Panc1 (cell line): ENCODE measurements around the gene PCDHB9. TPM values are rescaled to one million over a fixed set of nuclear protein-coding genes. Genes with fewer than 3 reads are reported as not detected.

Source experiments
- ATAC-seq: fragments of 200-7000 bp; cut with Tn5 transposase; 2 replicates; pipeline ENCODE4 v1.9.1; 2020; ENCODE audit warnings: mild to moderate bottlenecking, moderate library complexity
- BruUV-seq: library from RNA; stranded (reverse); fragments of 400-500 nt; replicated peaks from 2 replicates; lab custom pipeline; 2021; lab: Mats Ljungman, UMichigan
- CTCF ChIA-PET: fragments of 300-600 bp; sonication (Branson Sonifier 250); formaldehyde crosslinking; loops from one replicate; lab custom pipeline; 2022; ENCODE audit warnings: antibody characterized with exemption; lab: Charles Lee
- POLR2A ChIA-PET: fragments of 300-600 bp; sonication (Branson Sonifier 250); formaldehyde crosslinking; loops from one replicate; lab custom pipeline; 2022; ENCODE audit warnings: antibody characterized with exemption; lab: Charles Lee
- DNase-seq: peaks from one replicate; pipeline ENCODE4 v3.0.0-alpha.2; 2010; ENCODE audit warnings: low read depth, low spot score
- H3K27ac ChIP-seq: 2 replicates; pipeline ENCODE4 v1.5.1; 2011; ENCODE audit warnings: mild to moderate bottlenecking, low read length, inconsistent platforms
- H3K27me3 ChIP-seq: fragments of 200-500 bp; sonication (Bioruptor generic); 2 replicates; pipeline ENCODE4 v1.6.0; 2014; ENCODE audit warnings: low read length, inconsistent platforms; ENCODE audit not compliant: control insufficient read depth, insufficient read depth
- H3K36me3 ChIP-seq: fragments of 200-500 bp; sonication (Bioruptor generic); 2 replicates; pipeline ENCODE4 v1.5.1; 2014; ENCODE audit warnings: inconsistent platforms, mild to moderate bottlenecking, low read length, moderate library complexity; ENCODE audit not compliant: control insufficient read depth, insufficient read depth
- H3K4me1 ChIP-seq: 2 replicates; pipeline ENCODE4 v1.5.1; 2011; ENCODE audit warnings: inconsistent platforms, mild to moderate bottlenecking, low read length, moderate library complexity; ENCODE audit not compliant: control insufficient read depth, insufficient read depth
- H3K4me3 ChIP-seq, 2 experiments: 2 replicates each; pipeline ENCODE4 v1.5.1; 2011 to 2012; ENCODE audit warnings: low read depth in 2 of 2, low read length in 2 of 2, mild to moderate bottlenecking in 2 of 2, inconsistent platforms in 1 of 2, moderate library complexity in 1 of 2
- H3K9me3 ChIP-seq: fragments of 200-500 bp; sonication (Bioruptor generic); 2 replicates; pipeline ENCODE4 v1.5.1; 2014; ENCODE audit warnings: low read depth, mild to moderate bottlenecking, inconsistent platforms, low read length, moderate library complexity; ENCODE audit not compliant: control insufficient read depth, insufficient read depth
- POLR2AphosphoS5 ChIP-seq: IDR thresholded peaks from 2 replicates; pipeline ENCODE4 v1.6.1; 2012; ENCODE audit warnings: mild to moderate bottlenecking, low read depth, low read length, moderate library complexity
- SIN3A ChIP-seq: IDR thresholded peaks from 2 replicates; pipeline ENCODE4 v1.6.1; 2012; ENCODE audit warnings: low read depth, mild to moderate bottlenecking, low read length, moderate library complexity, borderline replicate concordance; ENCODE audit not compliant: insufficient read depth
- TCF7L2 ChIP-seq: IDR thresholded peaks from 2 replicates; pipeline ENCODE4 v1.6.1; 2011; ENCODE audit warnings: mild to moderate bottlenecking, low read depth, low read length, inconsistent platforms
- in situ Hi-C: cut with HindIII; loops from 2 replicates; pipeline ENCODE4 v1.10.0; 2016; ENCODE audit warnings: low sequenced_read_pairs, low pct_unique_long_range_greater_than_20kb
- intact Hi-C: fragments of 100-400 bp; cut with micrococcal nuclease; formaldehyde crosslinking; loops from one replicate; pipeline ENCODE4 v1.10.0; 2022; ENCODE audit not compliant: unreplicated experiment
- total RNA-seq: library from RNA; stranded (reverse); gene quantifications from one replicate; pipeline ENCODE4 v1.2.1, GENCODE V29; 2021; ENCODE audit not compliant: unreplicated experiment
- TF ChIP-seq, protein P1 (sequence below): fragments of 450-650 bp; IDR thresholded peaks from 2 replicates; pipeline ENCODE4 v1.5.1; 2017; ENCODE audit warnings: mild to moderate bottlenecking
- TF ChIP-seq, protein P2 (sequence below), 2 experiments: IDR thresholded peaks; 2 replicates each; pipeline ENCODE4 v1.6.1; 2011 to 2012; ENCODE audit warnings: low read depth in 2 of 2, control low read depth in 1 of 2, low read length in 1 of 2, mild to moderate bottlenecking in 1 of 2, moderate library complexity in 1 of 2; ENCODE audit not compliant: insufficient read depth in 1 of 2

PCDHB9 gene
- total RNA-seq, 1 experiment from 2014 or later: 1.8 TPM

DNA sequence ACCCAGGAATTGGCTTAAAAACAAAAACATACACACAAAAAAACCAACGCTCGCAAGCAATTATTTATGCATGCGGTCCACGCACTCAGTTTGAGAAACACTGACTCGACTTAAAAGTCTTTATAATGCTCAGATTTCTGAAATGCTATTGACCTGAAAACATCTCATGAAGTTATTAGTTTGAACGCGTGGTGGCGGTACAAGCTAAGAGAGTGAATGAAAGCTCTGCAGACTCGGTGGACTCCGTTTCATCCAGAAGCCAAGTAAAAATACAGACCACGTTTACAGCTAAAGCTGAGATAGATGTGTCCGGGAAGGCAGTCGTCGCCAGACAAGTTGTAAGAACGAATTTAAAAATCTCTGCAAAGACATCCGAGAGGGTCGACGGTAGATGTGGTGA is 37.1 kb upstream of the PCDHB9 start, which contains the start of gene PCDHB6:
Gene PCDHB6 (plus strand): TSS at position 246 of the 400 bp plus-strand sequence. CDS start 201 bp downstream, outside the sequence.
- no peaks in the 10 kb centered on the region for H3K9me3 ChIP-seq
- H3K4me3 ChIP-seq: peak within 1 kb of the TSS; percentile 39 to 45
- POLR2A ChIA-PET: no interaction called here
- ATAC-seq (peak; percentile 87), DNase-seq (no peak)
- CTCF ChIA-PET: no interaction called here
- no peak within 1 kb of the TSS for H3K27ac ChIP-seq
- BruUV-seq: no TSS peak
- TF ChIP-seq TCF7L2: no peak
- TF ChIP-seq, protein P1, sequence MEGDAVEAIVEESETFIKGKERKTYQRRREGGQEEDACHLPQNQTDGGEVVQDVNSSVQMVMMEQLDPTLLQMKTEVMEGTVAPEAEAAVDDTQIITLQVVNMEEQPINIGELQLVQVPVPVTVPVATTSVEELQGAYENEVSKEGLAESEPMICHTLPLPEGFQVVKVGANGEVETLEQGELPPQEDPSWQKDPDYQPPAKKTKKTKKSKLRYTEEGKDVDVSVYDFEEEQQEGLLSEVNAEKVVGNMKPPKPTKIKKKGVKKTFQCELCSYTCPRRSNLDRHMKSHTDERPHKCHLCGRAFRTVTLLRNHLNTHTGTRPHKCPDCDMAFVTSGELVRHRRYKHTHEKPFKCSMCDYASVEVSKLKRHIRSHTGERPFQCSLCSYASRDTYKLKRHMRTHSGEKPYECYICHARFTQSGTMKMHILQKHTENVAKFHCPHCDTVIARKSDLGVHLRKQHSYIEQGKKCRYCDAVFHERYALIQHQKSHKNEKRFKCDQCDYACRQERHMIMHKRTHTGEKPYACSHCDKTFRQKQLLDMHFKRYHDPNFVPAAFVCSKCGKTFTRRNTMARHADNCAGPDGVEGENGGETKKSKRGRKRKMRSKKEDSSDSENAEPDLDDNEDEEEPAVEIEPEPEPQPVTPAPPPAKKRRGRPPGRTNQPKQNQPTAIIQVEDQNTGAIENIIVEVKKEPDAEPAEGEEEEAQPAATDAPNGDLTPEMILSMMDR: peak; percentile 69
- TF ChIP-seq POLR2AphosphoS5: no peak
- TF ChIP-seq SIN3A: no peak
- TF ChIP-seq, protein P2, sequence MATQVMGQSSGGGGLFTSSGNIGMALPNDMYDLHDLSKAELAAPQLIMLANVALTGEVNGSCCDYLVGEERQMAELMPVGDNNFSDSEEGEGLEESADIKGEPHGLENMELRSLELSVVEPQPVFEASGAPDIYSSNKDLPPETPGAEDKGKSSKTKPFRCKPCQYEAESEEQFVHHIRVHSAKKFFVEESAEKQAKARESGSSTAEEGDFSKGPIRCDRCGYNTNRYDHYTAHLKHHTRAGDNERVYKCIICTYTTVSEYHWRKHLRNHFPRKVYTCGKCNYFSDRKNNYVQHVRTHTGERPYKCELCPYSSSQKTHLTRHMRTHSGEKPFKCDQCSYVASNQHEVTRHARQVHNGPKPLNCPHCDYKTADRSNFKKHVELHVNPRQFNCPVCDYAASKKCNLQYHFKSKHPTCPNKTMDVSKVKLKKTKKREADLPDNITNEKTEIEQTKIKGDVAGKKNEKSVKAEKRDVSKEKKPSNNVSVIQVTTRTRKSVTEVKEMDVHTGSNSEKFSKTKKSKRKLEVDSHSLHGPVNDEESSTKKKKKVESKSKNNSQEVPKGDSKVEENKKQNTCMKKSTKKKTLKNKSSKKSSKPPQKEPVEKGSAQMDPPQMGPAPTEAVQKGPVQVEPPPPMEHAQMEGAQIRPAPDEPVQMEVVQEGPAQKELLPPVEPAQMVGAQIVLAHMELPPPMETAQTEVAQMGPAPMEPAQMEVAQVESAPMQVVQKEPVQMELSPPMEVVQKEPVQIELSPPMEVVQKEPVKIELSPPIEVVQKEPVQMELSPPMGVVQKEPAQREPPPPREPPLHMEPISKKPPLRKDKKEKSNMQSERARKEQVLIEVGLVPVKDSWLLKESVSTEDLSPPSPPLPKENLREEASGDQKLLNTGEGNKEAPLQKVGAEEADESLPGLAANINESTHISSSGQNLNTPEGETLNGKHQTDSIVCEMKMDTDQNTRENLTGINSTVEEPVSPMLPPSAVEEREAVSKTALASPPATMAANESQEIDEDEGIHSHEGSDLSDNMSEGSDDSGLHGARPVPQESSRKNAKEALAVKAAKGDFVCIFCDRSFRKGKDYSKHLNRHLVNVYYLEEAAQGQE (IDR thresholded peaks at IDR 0.05; ENCODE audit: insufficient read depth in 1 of 2, low read depth in 2 of 2, low read length in 1 of 2): no peak
- H3K4me1 ChIP-seq: no peaks in the 10 kb centered on the region
- H3K27me3 ChIP-seq: no peaks in the 10 kb centered on the region
- H3K36me3 ChIP-seq: no peaks in the 10 kb centered on the region
- in situ Hi-C loops: no loop called here
- intact Hi-C loops: no loop called here

DNA sequence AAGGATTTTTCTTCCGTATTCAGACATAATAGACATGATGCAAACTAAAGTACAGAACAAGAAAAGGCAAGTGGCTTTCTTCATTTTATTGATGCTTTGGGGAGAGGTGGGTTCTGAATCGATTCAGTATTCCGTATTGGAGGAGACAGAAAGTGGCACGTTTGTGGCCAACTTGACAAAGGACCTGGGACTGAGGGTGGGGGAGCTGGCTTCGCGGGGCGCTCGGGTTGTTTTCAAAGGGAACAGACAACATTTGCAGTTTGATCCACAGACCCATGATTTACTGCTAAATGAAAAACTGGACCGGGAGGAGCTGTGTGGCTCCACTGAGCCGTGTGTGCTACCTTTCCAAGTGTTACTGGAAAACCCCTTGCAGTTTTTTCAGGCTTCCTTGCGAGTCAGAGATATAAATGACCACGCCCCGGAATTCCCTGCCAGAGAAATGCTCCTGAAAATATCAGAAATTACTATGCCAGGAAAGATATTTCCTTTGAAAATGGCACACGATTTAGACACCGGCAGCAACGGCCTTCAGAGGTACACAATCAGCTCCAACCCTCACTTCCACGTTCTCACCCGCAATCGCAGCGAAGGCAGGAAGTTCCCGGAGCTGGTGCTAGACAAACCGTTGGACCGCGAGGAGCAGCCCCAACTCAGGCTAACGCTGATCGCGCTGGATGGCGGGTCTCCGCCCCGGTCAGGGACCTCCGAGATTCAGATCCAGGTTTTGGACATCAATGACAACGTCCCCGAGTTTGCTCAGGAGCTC is 36.6 kb upstream of the PCDHB9 start:
- ChIA-PET POLR2A (no interaction called here), CTCF (interaction anchor here (0.6 kb wide), 1 partner anchor 55 kb away, joined by 3 read pairs; no protein-coding TSS in a partner anchor)
- ATAC-seq (0 out of 2 replicates have a peak, but pooled peaks have one; percentile 66), DNase-seq (no peak)
- BruUV-seq: no TSS peak
- H3K27ac ChIP-seq: no peak overlapping the region
- peak overlapping the region; percentile 39 to 45 for H3K4me3 ChIP-seq
- intact Hi-C loops (no loop called here), in situ Hi-C loops (no loop called here)
- no peak for TF ChIP-seq SIN3A
- TF ChIP-seq, protein P1: no peak; the same call in 1 of the 2 replicates
- H3K27me3 ChIP-seq: no peaks in the 10 kb centered on the region
- no peaks in the 10 kb centered on the region for H3K9me3 ChIP-seq
- H3K36me3 ChIP-seq: no peaks in the 10 kb centered on the region
- peaks cover under 1% of the 10 kb centered on the region; the same call in 1 of the 2 replicates for H3K4me1 ChIP-seq
